ENCODE measurements around the gene SPG11. TPM values are rescaled to one million over a fixed set of nuclear protein-coding genes. Genes with fewer than 3 reads are reported as not detected.

SPG11 gene
- total and polyA plus RNA-seq, 9 of the 15 experiments (the other 6 are each of a cell fraction or from before 2014, with no cell fraction given), result 23.3 to 71.2 (median 45.6) TPM

- no peak for TF ChIP-seq PREB (CRISPR knock-in tag; IDR thresholded peaks at IDR 0.05)
- peak; percentile 90 for TF ChIP-seq TOE1 (IDR thresholded peaks at IDR 0.05; ENCODE audit: borderline replicate concordance)
- TF ChIP-seq TOE1 (CRISPR knock-in tag; IDR thresholded peaks at IDR 0.05; ENCODE audit: borderline replicate concordance, low read depth), result peak; percentile 92; the same call in 1 of the 2 replicates
- no peak for TF ChIP-seq CEBPZ (IDR thresholded peaks at IDR 0.05; ENCODE audit: borderline replicate concordance, low read depth, low read length)
- no peak for TF ChIP-seq ZNF707 (CRISPR knock-in tag; conservative IDR thresholded peaks at IDR 0.05)
- TF ChIP-seq ZNF398 (CRISPR knock-in tag; IDR thresholded peaks at IDR 0.05), result no peak
- TF ChIP-seq SMAD4 (CRISPR knock-in tag; conservative IDR thresholded peaks at IDR 0.05), result peak; percentile 88
- TF ChIP-seq SRSF3 (IDR thresholded peaks at IDR 0.05; ENCODE audit: insufficient read depth, low read length), result no peak
- TF ChIP-seq CHAMP1 (IDR thresholded peaks at IDR 0.05), result 0 out of 2 replicates have a peak, but pooled peaks have one; percentile 34
- no peak; the same call in 1 of the 2 replicates for TF ChIP-seq KLF6 (CRISPR knock-in tag; IDR thresholded peaks at IDR 0.05; ENCODE audit: borderline replicate concordance)
- peak; percentile 62; the same call in 1 of the 2 replicates for TF ChIP-seq PTTG1 (tag; IDR thresholded peaks at IDR 0.05; ENCODE audit: low read depth)
- TF ChIP-seq ZNF717 (CRISPR knock-in tag; IDR thresholded peaks at IDR 0.05), result no peak
- peak; percentile 79 for TF ChIP-seq POLR2AphosphoS5 (IDR thresholded peaks at IDR 0.05; ENCODE audit: control insufficient read depth, insufficient read depth, low read depth, low read length)
- peak; percentile 80; the same call in 1 of the 2 replicates for TF ChIP-seq ATF2 (CRISPR knock-in tag; IDR thresholded peaks at IDR 0.05)
Observed at GRCh38 chr15:44663410-44664308, at the start of gene SPG11 (continued).

Measured in K562 (cell line).